HG02610 (cell line): ENCODE results near the gene MYO5A.
"Not testable (repeated sequence)": the region's sequence is repeated elsewhere in the genome, so short reads cannot be mapped to it uniquely, and the experiment has no call there.

ENCODE experiments used
- ATAC-seq: cut with Tn5 transposase; IDR thresholded peaks from one replicate; pipeline ENCODE4 v1.9.1; 2021; ENCODE audit warnings: mild to moderate bottlenecking, moderate library complexity; ENCODE audit not compliant: unreplicated experiment

MYO5A gene

DNA sequence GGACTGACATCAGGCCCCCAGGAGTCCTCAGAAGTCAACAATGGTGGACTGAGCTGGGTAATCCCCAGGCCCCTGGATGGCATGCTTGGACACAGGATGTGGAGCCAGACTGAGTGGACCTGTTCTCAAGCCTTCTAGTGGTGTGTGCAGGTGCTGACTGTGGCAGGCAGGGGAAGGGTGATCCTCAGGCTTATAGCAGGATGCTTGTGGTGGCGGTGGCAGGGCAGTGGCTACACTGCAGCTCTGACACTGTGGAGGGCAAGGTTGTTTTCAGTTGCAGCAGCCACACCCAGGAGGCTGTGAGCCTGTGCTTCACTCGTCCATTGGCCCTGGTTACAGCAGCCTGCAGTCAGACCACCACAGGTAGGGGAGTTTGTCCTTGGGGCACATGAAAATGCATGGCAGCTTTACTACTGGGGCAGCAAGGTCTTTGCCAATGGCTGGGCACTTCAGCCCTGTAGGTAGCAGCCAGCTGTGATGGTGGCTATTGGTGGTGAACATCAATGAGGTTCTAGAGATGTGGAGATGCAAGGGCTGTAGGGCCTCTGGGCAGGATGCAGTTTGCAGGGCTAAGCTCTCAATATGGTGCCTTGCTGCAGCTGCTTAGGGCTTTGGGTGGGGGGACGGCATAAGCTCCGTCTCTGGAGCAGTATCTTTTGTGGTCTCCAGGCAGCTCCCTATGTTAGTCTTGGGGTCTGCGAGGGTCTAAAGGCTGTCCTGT is 17.5 kb upstream of the MYO5A start:
- no peak for ATAC-seq

DNA sequence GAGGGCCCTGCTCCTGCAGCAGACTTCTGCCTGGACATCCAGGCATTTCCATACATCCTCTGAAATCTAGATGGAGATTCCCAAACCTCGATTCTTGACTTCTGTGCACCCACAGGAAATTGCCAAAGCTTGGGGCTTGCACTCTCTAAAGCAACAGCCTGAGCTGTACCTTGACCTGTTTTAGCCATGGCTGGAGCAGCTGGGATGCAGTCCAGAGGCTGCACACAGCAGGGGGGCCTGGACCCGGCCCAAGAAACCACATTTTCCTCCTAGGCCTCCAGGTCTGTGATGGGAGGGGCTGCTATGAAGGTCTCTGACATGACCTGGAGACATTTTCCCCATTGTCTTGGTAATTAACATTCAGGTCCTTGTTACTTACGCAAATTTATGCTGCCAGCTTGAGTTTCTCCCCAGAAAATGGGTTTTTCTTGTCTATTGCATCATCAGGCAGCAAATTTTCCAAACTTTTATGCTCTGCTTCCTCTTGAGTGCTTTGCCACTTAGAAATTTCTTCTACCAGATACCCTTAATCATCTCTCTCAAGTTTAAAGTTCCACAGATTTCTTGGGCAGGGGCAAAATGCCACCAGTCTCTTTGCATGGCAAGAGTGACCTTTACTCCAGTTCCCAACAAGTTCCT is 11.8 kb upstream of the MYO5A start:
- ATAC-seq: no peak

DNA sequence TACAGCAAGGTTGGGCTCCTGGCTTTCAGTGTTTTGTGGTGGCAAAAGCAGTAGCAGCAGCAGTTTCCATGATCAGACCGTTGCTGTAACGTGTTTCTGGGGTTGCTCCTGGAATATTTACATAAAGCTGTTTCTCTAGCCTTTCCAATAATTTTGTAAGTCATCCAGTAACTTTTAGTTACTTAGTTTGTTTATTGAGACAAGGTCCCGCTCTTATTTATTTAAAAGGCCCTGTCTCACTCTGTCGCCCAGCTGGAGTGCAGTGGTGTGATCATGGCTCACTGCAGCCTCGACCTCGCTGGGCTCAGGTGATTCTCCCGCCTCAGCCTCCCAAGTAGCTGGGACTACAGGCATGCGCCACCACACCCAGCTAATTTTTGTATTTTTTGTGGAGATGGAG is 8.8 kb upstream of the MYO5A start:
- ATAC-seq: no peak

DNA sequence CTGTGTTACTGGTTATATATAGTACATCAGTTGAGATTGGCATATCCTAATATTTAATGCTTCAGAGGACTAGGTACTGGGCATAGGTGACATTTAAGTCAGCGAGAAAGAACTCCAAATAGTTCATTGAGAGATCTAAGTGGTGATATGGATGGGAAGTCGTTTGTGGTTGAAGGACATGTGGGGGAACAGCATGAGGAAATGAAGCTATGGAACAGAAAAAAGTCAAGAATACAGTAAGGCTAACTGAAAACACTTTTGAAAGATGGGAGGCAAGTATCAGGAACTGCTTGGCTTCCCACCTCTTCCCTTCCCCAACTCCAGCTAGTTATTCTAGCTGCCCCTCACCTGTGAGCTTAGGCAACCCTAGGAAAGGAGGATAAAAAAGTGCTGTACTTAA is 3.7 kb upstream of the MYO5A start:
- ATAC-seq: no peak

DNA sequence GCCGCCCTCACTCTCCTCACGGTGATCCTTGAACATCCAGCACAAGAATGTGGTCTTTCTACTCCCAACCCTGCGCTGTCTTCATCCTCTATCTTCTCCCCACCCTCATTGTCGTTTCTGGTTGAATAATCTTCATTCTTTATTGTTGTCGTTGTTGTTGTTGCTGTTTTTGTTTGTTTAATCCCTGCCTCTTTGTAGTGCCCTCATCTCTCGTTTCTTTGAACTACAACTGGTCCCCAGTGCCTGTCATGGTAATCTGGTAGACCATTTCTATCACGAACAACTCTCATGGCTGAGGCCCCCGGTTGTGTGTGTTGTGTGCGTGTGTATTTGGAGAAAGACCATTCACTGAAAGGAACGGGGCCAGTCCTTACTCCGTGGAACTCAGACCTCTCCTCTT is 1.3 kb upstream of the MYO5A start:
- no peak for ATAC-seq

DNA sequence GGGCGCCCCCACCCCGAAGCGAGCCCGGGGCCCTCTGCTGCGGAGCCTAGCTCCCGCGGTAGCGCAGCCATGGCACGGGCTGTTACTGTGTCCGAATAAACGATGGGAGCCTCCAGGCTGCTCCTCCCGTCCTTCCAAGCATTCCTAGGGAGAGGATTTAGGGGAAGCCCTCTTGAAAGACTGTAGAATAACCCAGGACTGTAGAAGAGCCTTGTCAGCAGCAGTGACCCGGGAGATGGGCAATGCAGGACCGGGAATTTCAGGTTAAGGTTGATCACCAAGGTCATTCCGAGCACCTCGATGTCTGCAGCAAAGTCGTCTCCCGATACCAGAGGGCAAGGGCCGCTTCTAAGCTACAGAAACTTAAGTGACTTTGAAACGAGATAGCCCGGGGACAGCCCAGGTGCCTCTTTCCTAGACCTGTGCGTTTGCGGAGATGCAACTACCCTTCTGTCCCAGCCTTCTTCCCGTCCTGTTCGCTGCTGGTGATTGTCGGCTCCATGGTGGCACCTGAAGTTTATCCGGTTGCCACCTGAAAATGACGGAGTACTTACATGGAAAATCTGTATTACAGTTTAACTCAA is 753 bp upstream of the MYO5A start:
- no peak for ATAC-seq

DNA sequence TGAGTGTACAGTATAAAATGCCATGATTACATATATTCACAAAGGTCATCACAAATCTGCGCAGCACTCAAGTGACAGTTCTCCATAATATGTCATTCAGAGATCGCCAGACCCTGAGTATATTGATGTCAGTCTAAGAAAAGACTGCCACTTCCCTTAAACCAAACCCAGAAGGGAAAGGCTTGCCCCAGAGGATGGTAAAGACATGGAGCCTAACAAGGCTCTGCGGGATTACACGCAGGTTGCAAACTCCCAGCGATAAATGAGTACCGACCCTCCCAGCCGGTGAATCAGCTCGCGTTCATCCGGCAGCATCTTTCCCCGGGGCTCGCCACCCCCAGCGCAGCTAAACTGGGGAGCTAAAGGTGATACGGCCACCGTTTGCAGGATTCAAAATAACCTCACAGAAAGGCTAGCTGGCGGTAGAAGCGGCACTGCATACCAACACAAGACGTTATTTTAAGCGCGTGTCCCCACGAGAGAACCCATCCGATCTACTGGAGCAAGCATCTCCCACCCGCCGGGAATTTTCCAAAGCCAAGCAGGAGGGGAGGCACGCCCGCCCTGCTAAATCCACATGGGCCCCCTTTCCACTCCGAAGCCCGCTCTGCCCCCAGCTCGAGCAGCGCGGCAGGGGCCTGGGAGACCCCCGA is 643 bp downstream of the MYO5A start:
- ATAC-seq: no peak

DNA sequence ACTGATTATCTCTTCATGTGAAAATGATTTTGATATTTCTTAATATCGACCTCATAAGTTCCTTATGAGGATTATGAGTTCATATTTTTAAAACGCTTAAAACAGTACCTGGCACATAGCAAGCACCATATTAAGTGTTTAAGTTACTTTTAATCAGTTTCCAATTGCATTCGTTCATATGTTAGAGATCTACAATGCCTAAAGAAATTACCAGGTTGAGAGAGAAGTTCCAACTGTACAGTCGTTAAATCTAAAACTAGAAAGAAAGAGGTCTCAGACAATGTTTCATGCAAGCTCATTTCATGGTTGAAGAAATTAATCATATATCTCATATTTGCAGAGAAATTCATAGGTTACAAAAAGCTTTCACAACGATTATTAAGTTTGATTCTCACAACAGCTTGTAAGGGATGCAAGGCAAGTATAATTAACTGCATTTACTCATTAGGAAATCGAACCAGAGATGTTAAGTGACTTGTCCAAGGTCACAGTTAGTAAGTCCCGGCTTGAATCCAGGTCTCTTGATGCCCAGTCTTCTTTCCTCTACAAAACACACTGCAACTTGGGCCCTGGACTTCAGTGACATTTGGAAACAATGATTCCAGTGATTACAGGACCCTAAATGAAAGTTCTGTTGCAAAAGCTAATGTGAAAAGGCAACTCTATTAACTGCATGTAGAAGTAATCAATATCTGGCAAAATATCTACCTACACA is 1.3 kb downstream of the MYO5A start:
- ATAC-seq: no peak

DNA sequence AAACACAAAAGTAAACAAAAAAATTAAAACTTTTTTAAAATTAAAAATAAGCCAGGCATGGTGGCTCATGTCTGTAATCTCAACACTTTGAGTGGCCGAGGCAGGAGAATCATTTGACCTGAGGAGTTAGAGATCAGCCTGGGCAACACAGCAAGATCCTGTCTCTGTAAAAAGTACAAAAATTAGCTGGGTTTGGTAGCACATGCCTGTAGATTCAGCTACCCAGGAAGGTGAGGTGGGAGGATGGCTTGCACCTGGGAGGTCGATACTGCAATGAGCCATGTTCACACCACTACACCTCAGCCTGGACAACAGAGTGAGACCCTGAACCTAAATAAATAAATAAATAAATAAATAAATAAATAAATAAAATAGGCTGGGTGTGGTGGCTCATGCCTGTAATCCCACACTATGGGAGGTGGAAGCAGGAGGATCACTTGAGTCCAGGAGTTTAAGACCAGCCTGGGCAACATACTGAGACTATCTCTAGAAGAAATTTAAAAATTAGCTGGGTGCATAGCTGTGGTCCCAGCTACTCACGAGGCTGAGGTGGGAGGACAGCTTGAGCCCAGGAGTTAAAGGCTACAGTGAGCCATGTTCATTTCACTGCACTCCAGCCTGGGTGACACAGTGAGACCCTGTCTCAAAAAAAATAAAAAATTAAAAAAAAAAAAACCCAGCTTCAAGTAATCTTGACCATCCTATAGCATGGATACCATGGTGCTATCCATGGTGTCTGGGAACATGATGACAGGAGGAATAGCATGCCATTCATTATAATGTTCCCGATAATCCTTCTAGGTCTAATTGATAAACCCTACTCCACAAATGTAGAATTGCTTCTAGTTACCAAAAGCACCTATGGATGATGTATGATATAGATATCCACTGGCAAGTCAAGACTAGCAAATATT is 4.2 kb downstream of the MYO5A start:
- no peak for ATAC-seq

DNA sequence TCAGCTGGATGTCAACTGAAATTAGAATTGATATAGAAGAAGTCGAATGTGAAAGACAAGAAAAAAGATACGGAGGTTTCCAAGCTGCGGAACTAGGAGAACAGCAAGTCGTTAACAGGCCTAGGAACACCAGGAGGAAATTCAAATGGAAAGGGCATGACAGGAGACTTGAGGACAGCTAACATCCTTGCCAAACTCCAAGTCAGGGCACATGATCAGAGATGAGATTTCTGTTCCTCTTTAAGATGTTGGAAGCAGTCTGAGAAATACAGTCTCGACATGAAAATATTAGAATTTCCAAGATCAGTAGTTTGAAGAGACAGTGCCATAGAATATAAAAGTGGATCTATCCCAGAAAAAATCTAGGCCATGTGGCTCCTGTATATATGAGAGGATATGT is 5.0 kb downstream of the MYO5A start:
- ATAC-seq: no peak

DNA sequence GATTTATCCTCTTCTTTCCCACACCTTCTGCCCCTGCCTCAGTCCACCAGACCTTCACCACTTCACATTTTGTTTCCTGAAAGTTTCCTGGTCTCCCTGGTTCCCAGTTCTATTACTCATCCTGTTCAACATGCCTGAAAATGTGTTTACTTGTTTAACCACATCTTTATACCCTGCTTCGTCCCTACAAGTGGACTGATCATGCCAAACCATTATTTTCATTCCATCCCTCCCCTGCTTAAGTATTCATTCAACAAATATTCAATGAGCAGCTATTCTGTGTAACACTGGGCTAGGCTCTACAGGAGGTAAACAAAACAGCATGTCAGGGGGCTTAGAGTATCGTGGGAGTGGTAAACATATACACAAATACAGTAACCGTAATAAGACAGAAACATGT is 5.5 kb downstream of the MYO5A start:
- ATAC-seq: no peak

DNA sequence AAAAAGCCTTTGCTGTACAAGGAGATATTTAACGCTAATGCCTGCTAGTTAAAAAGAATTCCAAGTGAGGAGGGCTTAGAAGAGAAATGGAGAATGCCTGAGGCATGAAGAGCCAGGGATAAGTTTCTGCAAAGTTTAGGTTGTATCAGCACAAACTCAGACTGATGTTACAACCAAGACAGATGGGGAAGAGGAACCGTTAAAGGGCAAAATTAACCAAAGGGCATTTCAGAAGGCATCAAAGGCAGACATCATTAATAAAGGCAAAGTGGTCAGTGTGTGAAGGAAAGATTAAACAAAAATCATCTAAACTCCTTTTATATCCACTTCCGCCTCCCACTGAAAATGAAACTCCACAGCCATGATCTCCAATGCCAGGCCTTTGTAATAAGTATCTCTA is 7.0 kb downstream of the MYO5A start:
- ATAC-seq: no peak

DNA sequence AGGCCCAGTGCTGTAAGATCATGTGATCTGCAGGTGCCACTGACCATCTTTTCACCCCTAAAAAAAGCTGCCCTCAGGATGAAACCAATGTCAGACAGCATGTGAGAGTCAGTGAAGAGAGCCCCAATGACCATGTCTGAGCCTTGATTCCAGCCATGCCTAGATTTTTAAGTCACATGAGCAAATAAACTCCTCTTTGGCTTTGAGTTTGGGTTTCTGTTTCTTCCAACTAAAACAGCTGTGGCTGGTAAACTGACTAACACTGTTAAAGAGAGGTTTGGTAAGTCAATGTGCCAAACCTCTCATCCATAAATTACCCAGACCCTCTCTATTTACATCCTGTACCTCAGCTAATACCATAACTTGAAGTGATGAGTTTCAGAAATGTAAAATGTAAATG is 8.3 kb downstream of the MYO5A start:
- ATAC-seq: no peak

DNA sequence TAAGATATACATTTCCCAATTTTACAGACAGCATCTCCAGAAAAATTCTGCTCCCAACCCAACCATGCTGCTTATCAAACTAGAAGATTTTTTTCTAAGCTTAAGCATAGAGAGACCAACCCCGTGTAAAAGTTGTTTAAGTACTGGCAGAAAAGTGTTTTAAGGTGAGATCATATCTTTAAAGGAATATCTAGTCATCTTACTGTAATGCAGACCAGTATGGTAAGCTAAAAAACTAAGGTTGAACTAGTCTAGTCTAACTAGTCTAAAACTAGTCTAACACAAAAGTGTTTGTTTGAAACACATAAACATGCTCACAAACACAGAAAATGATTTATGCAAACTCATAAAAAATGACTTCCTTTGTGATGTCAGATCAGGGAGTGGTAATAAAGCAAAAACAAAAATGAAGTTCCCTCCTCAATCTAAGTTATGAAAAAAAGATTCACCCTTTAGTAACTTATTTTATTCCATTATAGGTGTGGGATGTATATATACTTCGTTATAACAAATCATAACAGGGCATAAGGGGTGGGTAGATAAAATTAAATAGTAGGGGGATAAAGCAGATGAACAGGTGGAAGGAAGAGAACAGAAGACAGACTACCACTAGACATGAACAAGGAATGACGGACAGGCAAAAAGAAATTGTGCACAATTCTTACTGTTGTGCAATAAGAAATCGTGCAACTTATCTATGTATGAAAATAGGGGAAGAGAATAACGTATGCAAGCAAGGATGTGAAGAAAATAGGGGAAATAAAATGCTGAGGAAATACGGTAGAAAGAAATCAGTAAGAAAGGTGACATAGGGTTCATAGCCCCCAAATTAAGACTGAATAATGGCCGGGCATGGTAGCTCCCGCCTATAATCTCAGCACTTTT is 10.0 kb downstream of the MYO5A start:
- ATAC-seq: no peak

DNA sequence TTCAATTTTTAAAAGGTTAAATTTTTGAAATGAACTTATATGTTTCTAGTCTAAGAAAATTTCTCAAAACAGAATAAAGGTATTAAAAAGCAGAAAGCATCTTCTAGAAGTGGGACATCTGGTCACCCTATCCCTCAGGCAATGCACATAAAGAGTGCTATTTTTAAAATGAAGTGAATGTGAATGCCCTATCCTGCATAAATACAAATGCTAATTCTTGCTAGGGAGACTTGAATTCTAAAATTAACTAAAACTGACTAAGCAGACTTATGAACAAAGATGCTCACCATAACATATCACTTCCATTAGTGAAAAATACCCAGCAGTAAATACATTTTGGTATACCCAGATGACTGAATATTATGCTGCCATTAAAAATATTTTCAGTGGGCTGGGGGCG is 11.7 kb downstream of the MYO5A start:
- ATAC-seq: no peak

DNA sequence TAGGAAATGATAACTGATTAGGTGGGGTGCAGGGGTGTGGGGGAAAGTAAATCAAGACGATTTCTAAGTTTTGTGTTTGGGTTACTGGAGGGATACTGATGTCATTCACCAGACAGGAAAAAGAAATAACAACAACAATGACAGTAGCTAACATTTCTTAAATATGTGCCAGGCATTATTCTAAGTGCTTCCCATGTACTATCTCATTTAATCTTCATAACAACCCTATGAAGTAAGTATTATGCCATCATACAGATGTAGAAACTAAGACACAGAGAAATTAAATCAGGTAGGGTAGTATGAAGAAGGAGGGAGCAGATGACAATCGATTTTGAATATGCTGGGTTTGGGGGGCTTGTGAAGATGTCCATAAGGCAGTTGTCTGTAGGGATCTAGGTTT is 13.3 kb downstream of the MYO5A start:
- no peak for ATAC-seq

DNA sequence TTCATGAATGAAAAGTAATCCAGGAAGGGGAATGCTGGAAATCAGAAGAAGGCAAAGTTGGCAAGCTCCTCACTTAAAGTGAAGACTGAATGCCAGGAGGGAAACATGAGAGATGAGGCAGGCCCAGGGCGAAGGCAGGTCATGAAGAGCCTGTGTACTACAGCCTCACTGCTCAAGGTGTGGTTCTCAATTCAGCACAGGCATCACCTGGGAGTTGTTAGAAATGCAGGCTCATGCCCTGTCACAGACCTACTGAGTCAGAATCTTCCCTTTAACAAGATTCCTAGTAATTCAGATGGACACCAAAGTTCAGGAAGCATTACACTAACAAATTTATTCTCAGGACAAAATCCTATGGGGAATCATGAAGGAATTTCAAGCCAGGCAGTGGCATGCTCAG is 14.2 kb downstream of the MYO5A start:
- no peak for ATAC-seq

DNA sequence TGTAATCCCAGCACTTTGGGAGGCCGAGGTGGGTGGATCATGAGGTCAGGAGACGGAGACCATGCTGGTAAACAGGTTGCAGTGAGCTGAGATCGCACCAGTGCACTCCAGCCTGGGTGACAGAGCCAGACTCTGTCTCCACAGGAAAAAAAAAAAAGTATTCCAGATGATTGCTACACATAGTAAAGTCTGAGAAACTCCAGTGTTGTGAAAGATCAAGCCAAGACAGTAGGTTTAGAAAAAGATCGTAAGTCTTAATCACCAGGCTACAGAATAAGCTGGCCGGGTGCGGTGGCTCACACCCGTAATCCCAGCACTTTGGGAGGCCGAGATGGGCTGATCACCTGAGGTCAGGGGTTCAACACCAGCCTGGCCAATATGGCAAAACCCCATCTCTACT is 15.8 kb downstream of the MYO5A start:
- not testable (repeated sequence) for ATAC-seq

DNA sequence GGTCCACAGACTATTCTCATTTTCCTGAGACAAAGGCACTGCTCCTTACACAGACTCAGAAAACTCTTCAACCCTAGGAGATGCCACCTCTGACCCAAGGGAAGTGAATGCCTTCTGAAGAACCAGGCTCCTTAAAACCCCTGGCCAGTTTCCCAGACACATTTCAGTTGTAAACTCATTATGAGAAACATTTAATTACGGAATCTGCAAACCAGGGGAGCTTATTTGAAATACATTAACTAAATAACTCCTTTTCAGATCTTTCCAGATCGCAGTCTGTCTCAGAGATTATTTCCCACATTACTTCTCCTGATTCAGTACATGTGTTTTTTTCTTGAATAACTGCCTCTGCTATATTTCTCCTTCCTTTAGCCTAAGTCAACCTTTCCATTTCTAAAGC is 17.6 kb downstream of the MYO5A start:
- ATAC-seq: no peak
